Activated naive CD4-positive, alpha-beta T cell (primary cell): ENCODE measurements around the gene TBX21.

Experiments used
- DNase-seq, 4 experiments: peaks; one replicate each; lab custom pipeline; 2025; lab: John Stamatoyannopoulos, UW

The TBX21 gene

DNA sequence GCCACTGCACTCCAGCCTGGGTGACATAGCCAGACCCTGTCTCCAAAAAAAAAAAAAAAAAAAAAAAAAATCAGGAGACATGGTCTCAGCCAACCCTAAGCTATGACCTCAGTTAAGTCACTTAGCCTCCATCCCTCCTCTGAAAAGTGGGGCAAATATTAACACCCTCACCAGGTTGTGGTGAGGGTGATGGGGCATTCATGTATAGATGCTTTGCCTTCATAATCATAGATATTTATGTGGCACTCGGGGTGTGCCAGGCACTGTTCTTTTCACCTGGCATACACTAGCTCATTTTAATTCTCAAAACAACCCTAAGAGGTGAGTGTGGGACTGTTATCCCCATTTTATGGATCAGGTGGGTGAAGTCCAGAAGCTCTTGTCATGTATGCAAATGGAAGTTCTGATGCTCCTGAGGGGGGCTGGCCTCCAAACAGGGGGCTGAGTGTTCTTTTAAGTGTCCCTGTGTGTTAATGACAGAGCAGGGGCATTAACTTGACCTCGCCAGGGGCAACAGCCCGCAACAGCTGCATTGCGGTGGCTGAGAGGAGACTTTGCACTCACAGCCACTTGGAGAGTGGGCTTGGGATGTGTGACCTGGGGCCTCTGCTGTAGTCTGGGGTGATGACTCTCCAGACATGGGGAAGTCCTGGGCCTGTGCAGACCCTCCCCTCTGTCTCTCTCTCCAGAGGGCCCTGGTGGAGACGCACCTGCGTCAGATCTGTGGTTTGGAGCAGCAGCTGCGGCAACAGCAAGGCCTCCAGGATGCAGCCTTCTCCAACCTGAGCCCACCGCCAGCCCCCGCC, 34.9 kb upstream of the TBX21 start:
- DNase-seq: no peak

DNA sequence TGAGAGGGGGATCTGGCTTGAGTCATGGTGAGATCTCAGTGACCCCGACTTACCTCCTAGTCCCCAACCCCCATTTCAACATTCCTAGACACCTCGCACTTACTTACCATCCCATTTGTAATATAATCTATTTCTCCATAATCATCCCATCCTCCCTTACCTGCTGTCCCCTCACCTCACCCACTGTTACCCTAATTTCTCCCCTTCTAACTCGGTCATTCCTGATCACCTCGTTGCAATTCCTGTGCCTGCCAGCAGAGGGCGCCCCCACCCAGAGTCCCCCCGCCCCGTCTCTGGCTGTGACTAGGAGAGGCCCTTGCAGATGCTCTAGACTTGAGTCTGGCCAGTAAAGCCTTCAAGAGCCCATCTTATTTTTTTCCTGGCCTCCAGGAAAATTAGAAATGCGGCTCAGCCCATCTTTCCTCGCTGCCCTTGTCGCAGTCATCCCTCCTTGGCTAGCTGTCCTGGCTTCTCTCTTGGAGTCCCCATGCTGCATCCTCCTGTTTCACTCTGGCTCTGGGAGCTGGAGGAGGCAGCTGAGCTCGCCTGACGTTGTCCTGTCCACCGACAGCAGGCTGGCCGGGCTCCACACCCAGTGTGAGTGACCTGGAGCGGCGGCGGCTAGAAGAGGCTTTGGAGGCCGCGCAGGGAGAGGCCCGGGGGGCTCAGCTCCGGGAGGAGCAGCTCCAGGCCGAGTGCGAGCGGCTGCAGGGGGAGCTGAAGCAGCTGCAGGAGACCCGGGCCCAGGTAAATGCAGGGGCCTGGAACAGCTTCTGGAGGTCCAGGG, 34.1 kb upstream of the TBX21 start:
- DNase-seq: peak; percentile 69 to 81 (median 72)

DNA sequence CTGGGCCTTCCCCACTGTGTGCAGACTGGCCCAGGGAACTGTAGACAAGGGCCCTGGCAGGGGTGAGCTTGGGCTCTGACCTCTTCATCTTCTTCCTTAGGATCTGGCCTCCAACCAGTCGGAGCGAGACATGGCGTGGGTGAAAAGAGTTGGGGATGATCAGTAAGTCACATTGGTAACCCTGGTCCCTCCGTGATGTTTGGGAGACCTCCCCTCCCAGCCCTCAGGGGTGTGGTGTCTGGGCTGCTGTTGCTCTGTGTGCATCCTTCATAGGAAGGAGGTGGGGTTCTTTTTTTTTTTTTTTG, 33.5 kb upstream of the TBX21 start:
- DNase-seq: no peak

DNA sequence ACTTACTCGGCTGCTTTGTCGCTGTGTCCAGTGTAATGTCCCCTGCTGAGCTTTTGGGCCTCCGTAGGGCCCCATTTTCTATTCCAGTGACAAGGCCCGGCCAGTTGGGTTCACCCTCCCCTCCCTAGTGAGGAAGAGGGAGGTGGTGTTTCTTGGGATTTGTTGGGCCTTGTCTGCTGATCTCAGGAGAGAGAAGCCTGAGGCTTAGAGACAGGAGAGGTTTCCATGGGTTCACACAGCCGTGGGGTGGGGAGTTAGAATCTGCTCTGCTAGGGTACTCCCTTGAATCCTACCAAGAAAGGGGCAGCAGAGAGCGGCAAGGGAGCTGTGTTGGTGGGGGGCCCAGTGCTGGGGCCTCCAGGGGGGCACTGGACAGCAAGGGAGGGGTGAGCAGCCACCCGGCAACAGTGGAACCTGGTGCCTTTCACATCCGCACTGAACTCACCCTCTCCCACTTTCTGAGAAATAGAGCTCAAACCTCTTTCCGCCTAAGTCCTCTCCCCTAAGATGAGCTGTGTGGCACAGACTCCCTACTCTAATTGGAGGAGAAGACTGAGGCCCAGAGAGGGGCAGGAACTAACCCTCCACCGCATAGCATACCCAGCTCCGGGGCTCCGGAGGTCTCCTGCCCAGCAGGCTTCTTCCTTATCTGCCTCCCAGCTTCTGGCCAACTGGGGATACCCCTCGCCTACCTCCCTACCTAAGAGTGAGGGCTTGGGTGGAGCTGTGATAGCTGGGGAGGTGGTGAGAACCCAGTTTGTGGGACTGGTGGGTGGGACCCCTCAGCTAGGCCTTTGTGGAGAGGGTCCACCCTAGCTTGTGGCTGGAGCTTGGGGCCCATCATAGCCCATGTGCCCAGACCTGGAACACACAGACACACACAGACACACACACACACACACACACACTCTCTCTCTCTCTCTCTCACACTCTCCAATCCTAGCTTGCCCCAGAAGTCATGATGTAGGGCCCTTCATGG, 32.3 kb upstream of the TBX21 start:
- no peak for DNase-seq

- no peak for DNase-seq
These were observed 31.4 kb upstream of the TBX21 start for GRCh38 chr17:47701608-47702007.

GRCh38 chr17:47702391-47702995, 30.5 kb upstream of the TBX21 start:
- no peak for DNase-seq

DNA sequence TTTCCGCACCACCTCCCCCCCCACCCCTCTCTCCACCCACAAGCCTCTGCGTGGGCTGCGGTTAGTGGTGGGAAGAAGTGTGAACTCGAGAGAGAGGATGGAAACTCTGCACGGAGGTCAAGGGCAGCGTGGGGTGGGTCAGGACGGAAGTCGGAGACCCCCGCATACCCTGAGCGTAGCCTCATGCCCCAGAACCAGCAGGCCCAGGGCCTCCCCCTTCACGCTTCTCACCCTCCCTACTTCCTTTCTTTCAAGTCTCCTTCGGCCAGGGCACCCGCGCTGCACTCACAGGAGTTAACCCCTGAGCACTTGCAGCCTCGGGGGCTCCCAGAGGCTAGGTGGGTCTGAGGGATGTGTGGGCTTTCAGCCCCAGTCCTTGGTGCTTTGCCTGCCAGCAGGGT, 29.8 kb upstream of the TBX21 start:
- DNase-seq: peak in 1 of 4 experiments; percentile 20

- no peak for DNase-seq
These were observed 29.4 kb upstream of the TBX21 start for GRCh38 chr17:47703671-47704070.

- no peak for DNase-seq
These were observed 28.9 kb upstream of the TBX21 start for GRCh38 chr17:47704116-47704515.

DNA sequence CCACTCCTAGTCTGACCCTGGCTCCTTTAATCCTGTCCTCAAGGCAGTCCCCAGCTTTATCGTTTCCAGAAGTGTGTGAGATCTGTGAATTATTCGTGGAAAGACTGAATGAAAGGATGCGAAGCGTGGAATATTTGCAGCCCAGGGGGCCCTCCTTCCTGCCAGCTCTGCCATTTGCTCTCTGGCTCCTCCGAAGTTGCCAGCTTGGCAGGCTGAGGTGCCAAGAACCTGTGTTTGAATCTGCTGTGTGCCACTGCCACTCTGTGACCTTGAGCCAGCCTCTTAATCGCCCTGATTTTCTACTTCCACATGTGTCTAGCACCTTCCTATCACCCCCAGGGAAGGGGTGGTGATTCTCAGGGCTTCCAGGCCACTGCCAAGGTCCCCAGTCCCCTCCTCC, 28.3 kb upstream of the TBX21 start:
- DNase-seq: no peak

- DNase-seq: peak in 1 of 4 experiments; percentile 18
These were observed 27.2 kb upstream of the TBX21 start for GRCh38 chr17:47705536-47706530.

- no peak for DNase-seq
These were observed 25.8 kb upstream of the TBX21 start for GRCh38 chr17:47707056-47707804.

DNA sequence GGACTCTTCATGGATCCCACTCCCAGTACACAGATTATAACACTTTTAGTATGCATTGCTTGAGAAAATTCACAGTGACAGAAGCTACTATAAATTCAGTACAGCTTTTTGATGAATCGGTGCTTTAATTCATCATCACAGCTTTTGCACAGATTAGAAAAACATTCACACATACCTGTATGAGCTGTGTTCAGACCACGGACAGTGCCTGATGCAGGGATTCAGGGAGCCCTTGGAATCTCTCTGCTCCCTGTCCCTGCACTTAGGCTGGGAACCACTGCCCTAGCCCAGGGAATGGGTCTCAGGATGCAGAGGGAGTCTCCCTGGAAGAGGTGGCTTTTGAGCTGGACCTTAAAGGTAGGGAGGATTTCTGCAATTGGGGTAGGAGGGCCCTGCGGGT, 25.2 kb upstream of the TBX21 start:
- DNase-seq: no peak

DNA sequence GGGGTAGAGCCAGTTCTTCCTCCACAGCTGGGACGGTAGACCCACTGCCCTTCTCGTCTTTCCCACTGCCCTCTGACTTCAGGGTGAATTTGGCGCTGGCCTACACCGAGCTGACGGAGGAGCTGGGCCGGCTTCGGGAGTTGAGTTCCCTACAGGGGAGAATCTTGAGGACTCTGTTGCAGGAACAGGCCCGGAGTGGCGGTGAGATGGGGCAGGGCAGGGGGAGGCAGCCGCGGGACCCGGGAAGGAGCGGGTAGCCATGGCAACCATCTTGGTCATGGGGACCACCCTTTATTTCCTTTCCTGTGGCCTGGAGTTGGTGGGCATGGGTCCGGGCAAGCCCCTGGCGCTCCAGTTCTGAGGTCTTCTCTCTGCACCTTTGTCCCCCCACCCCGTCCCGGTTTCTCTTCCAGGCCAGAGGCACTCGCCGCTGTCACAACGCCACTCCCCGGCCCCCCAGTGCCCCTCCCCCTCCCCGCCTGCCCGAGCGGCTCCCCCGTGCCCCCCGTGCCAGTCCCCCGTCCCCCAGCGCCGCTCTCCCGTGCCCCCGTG, 24.6 kb upstream of the TBX21 start:
- DNase-seq: no peak

GRCh38 chr17:47708864-47709541, 24.0 kb upstream of the TBX21 start:
- DNase-seq: no peak

- DNase-seq: no peak
These were observed 23.4 kb upstream of the TBX21 start for GRCh38 chr17:47709594-47709993.

DNA sequence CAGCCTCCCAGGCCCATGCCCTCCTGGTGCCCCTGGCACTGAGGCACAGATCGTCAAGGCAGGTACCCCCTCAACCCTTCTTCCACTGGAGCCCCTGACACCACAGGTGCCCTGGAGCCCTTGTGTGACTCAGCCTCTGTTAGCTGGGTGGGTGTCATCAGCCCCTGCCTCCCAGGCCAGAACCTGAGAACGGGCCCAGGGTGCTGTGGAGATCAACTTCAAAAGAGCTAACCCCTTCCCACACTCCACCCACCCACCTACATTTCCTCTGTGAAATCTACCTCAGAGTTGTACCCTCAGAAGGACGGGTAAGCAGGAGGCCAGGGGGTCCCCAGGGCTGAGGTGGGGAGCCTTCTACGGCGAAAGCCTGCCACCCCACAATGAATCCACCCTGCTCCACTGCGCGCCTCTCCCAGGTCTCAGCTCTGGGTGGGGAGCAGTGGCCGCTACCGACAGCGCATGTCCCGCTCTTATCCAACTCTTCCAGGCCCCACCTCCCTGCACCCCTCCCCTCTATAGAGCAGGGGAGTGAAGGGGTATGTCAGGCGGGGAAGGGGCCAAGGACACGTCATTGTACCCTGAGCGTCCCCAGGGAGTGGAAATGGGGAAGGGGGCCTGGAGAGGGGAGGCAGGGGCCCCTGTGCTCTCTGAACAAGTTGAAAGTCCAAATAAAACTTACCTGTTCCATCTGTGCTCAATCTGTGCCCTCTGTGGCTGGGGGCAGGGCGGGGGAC, 21.5 kb upstream of the TBX21 start:
- DNase-seq: no peak

- DNase-seq: no peak
These were observed 20.6 kb upstream of the TBX21 start for GRCh38 chr17:47712330-47713023.
